DMS153 (cell line): ENCODE results near the gene CABS1.
A peak's percentile ranks its signal among the peaks of the same experiment; 100 is the strongest.

ENCODE experiments used
- DNase-seq: peaks from one replicate; lab custom pipeline; 2025; lab: John Stamatoyannopoulos, UW

CABS1 gene

DNA sequence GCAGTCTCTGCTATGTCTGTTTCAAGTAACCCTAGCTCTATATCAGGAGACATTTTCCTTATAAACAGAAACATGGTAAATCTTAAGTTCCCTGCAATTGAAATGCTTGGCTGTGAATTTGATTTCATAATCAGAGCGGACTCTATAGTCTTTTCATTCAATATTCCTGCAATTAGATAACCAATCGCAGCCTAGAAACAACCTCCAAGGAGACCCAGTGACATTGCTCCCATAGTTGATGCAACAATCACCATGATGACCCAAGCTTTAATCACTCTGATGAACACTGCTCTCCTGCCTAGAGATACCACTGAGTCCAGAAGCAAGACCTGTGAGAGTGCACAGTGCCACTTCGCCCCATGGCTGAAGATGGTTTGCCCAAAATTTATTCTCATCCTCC lies at the start of gene CABS1:
Gene CABS1 (plus strand): TSS at position 301 of the 400 bp plus-strand sequence. CDS start 59 bp downstream, at position 360.
- no peak for DNase-seq

DNA sequence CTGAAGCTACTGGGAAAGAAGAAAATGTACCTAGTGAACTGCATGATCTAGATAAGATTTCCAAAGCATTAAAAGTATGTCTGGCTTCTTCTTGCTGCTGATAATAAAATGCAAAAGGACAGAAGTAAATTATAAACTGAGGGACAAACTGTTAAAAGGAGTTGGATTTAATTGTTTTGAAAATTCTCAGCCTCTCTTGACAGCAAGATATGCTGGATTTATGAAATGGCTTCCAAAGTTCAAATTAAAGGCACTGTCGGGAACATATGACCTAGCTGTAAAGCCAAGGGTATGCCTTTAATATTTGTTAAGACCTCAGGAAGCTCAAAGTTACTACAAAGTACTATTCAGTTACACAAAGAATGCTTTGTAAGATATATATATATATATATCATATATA lies 46.1 kb upstream of the CABS1 start:
- DNase-seq: no peak

DNA sequence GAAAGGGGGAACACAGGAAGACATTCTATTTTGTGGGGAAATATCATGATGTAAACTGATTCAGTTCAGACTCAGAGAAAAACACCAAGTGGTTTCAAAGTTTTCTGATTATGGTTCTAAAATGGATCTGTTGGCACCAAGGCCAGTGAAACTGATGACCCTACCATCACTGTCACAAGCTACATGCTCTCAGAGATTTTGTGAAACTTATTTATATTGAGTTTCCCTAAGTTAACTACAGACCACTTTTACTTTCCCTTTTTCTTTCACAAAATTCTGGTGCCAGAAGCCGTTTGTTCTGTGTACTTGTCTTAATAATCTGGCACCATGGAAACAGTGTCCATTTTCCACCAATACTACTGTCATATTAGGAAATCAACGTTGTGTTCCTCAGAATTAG lies 43.4 kb upstream of the CABS1 start:
- no peak for DNase-seq

DNA sequence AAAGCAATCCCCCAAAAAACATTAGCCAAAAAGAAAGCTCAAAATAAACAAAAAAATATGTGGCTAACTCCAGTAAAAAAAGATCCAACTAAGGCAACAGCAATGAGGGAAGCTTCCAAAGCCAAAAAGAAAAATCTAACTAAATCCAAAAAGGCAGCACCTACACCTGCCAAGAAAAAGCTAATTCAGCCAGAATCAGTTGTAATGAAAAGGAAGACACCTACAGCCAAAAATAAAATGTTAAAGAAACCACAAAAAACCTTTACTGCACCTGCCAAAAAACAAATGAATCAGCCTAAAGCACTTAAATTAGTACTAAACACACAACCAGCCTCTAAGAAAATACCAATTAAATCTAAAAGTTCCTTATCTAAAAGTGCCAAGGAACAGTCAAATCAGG lies 37.2 kb upstream of the CABS1 start:
- no peak for DNase-seq

DNA sequence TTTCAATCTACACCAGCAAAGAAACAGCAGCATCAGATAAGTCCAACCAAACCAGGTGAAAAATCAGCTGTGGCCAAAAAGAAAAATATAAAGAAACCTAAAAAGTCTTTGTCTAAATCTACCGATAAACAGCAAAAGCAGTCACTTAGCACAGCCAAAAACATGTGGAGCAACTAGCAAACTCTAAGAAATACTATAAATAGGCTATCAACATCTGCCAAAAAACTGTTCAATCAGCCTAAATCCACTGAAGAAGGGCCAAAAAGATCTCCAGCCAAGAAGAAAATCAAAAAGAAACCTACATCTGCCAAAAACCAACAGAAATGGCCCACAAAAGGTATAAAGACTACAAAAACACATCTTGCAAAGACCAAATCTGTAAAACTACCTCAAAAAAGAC lies 36.7 kb upstream of the CABS1 start:
- no peak for DNase-seq

DNA sequence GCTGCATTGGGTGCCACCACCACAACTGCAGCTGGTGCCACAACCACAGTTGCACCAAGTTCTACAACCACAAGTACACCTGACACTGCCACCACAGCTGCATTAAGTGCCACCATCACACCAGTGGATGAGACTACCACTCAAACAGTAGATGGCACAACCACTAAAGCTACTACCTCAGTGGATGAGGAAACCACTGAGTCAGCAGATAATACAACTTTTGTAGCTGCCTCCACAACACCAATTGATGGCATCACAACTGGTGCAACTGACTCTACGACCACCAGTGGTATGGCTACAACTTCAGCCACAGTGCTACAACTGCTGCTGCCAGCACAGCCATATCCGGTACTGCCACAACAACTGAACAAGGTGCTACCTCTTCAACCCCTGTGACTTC lies 35.1 kb upstream of the CABS1 start:
- DNase-seq: no peak

DNA sequence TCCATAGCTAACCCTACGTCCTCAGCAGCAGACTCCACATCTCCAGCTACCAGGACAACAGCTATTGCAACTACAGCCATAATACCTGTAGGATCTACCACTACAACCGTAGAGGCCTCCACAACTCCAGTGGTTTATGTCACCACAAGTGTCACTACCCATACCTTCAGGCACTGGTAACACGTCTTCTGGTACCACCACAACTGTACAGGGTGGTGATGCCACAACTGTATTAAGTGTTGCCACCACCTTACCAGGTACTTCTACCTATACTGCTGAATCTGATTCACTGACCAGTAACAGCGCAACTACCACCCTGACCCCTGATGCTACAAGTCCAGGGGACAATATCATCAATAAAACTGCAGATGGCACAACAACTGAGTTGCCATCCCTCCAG lies 34.6 kb upstream of the CABS1 start:
- no peak for DNase-seq

DNA sequence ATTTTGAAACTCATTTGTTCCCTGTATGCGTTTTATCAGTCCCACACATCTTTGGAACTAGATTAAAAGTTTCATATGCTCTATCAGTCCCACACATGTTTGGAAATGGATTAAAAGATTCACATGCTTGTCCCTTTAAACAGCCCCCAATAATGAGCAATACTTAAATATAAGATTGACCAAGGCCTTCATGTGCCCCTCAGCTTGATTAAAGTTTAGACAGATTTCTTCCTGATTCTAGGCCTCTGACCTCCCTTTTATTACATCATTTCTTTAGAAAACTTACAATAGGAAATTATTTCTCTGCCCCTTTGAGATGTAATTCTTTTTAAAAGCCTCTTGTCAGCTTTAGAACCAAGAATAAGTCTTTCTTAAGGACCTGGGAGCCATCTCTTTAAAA lies 31.7 kb upstream of the CABS1 start:
- no peak for DNase-seq

DNA sequence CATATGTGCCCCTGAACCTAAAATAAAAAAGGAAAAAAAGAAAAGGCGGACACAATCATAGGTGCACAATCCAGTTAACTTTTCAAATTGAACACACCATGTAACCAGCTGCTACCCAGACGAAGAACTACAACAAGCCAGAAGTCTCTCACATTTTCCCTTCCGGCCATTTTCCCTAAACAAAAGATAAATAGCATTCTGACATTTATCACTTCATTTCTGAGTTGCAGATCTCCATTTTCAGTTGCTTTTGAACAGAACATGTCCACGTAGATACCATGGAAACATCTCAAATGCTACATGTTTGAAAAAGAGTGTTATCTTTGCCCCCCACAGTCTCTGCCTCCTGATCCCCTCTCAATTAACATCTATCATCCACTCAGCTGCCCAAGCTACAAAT lies 29.2 kb upstream of the CABS1 start:
- no peak for DNase-seq

DNA sequence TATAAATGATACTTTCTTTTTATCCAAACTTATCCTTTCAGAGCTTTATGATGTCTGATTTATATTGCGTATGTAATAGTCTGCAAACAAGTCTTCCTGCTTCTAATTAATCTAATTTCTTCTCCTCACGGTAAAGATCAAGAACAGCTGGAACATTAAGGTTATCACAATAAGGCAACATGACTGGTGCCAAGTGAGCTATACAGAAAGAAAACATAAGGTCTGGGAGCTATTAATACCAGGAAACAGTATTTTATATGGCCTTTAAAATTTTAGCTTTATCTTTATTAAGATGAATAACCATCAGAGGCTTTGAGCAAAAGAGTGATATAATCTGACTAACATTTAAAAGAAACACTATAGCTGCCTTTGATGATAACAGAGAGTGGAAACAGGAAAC lies 28.7 kb upstream of the CABS1 start:
- no peak for DNase-seq

DNA sequence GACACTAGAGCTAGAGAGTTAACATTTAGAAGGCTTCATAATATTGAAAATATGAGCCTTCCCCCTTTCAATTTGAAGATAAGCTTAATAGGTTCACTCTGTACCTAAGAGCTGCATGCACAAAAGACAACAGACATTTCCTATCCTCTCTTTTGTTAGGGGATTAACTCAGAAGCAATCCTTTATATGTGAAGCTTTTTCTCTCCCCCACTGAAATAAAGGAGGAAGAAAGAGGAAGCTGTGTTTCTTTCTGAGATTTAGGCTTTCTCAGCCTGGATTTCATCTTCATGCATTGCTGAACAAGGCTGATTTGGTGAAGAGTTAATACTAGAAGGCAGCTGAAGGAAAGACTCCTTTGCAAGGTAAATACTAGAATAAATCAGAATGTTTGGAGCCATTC lies 21.0 kb upstream of the CABS1 start:
- DNase-seq: no peak

DNA sequence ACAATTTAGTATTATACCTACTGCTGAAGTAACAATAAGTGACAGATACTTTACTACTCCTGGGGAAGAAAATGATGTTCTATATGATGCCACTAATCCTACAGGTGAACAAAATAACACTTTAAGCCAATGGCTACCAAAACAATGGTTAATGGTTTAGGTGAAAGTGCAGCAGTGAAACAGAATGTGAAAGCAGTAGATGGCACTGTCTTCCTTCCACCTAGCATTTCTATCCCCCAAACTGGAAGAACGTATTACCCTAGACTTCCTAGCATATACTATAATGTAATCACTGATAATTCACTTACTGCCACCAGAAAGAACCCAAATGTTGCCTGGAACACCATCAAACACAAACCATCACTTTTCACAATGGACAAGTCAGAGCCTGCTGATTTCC lies 18.9 kb upstream of the CABS1 start:
- no peak for DNase-seq

DNA sequence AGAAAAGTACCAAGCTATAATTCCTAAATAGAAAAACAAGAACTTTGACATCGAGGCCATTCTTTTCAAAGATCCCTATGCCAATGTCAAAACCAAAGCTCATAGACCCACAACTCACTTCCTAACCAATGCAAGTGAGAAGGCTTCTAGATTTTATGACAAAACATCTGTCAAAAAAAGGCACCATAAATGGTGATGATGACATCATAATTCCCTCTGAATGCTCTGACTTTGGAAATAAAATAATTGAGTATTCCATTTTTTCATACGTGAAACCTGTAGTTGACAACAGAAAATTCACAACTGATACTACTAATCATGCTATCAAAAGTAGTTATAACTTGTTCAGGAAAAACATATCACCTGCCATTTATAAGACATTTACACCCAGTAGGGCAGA lies 8.7 kb upstream of the CABS1 start:
- no peak for DNase-seq

DNA sequence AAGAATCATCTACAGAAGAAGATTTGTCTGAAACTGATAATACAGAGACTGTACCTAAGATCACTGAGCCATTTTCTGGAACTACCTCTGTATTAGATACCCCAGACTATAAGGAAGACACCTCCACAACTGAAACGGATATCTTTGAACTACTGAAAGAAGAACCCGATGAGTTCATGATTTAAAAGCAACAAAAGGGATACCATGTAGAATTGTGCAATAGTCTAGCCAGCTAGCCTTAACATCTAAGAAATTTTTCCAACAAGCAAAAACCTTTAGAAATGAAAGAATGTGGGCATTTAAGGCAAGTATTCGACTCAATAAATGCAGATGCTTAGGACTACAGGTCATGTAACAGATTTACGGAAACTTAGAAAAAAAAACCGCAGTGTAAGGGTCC lies 1.3 kb downstream of the CABS1 start:
- no peak for DNase-seq

DNA sequence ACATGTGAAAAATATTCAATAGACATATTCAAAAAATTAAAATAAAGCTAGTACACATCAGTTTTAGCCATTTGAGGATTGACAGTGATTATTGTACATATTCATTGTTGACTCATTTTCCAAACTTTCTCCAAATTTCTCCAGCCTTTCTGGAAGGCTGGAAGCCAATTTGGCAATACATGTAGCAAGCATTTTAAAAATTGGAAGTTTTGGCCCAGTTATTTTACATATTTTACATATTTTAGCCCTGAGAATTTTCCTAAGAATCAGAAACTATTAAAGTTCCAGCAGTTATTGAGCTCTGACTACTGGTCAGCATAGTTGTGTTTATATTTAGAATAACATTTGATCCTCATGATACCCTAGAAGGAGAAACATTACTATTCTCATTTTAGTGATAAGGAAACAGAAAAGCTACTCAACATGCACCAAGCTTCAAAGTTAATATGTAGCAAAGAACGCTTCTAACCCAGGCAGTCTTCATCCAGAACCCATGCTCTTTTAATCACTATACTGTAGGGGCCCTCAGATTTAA lies 3.2 kb downstream of the CABS1 start:
- DNase-seq: no peak

DNA sequence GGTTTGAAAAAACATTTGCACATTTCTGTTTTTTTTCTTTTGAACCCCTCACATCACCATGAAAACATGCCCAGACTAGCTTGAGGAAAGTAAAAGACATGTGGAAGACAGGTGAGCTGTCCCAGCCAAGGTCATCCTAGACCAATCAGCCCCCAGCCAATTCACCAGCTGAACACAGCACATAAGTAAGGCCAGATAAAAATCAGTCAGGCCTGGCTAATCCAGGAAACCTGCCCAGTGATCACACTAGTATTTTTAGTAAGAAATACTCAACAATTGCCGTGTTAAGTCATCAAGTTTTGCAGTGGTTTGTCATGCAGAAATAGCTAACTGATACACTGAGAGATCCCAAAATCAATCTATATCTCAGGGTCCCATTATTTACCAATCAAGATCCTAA lies 21.4 kb downstream of the CABS1 start:
- no peak for DNase-seq

DNA sequence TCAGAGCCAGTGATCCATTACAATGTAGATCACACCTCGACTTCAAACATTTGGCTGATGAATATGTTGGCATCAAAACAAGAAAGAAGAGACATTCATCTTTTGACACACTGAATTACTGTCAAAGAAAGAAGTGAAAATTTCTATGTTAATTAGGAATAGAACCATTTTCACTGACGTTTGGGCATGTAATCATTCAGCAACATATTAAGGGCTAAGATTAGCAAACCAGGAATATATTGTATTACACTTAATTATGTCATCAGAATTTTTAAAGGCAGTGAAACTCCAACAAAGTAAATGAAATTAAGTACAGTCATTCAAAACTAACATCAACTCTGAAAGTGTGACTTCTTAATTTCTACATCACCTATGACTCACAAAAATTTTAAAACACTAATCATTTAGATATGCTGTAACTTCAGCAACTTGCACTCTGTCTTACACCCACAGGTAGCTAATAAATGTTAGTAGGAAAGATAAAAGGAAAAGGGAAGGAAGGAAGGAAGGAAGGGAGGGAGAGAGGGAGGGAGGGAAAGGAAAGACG lies 24.4 kb downstream of the CABS1 start:
- DNase-seq: no peak

DNA sequence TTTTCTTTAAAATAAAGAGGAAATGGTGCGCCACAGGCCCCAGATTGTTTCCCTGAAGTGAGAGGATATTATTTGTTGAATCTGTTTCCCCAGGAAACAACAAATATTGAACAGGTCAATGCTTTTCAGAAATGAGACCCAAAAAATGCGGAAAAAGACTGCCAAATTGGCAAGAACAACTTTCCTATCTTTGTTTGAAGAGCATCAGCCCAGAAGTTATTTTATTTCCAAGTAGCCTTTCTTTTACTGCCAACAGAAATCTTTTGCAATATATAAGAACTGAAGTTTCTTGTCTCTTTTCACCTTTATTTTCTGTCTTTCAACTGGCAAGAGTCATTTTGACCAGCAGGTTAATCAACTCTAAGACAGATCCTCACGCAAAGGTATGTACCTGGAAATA lies 25.7 kb downstream of the CABS1 start, which contains the start of gene SMR3A:
Gene SMR3A (plus strand): TSS at position 301 of the 400 bp plus-strand sequence. CDS start 1,356 bp downstream, outside the sequence.
- no peak for DNase-seq

DNA sequence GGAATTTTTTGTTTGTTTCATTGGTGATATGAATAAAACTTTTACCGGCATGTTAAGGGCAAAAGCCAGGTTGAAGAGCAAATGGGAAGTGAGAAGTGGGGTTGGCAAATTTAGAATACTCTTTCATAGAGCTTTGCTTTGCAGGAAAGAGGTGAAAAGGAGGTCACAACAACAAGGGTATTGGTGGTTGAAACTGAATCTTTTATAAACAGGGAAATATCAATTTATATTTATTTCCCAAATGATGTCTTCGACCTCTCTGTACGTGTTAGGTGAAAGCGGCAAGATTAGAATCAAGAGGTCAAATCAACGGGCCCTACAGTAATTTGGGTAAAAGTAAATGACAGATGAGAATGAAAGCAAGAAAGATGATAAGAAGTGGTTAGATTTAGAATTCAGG lies 29.2 kb downstream of the CABS1 start:
- no peak for DNase-seq

DNA sequence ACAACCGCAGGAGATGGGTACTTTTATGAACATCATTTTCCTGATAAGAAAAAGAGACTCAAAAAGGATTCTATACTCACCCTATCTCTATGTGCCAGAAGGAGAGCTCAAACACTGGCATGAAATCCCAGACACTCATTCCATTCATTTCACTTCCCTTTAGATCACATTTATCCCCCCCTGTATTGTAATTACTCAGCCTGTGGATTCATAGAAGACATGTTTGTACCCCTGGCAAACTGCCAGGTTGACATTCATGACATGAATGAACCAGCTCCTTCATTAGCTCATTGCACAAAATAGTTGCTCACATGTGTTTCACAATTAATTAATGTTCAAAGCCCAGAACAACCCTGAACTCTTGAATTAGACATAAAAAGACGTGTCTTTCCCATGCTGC lies 30.7 kb downstream of the CABS1 start:
- DNase-seq: peak; percentile 56

DNA sequence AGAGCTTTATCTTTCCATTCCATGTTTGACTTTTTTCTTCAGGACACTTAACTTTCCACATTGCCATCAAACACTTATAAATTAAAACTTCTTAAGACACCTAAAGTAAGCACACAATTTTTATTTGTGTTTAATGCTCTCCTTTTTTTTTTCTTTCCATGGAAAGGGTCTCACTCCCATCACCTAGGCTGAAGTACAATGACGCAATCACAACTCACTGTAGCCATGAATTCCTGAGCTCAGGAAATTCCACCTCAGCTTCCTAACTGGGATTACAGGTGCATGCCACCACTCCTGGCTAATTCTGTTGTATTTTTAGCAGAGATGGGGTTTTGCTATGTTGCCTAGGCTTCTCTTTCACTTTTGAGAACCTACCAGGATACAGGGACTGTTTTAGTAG lies 33.0 kb downstream of the CABS1 start:
- no peak for DNase-seq

DNA sequence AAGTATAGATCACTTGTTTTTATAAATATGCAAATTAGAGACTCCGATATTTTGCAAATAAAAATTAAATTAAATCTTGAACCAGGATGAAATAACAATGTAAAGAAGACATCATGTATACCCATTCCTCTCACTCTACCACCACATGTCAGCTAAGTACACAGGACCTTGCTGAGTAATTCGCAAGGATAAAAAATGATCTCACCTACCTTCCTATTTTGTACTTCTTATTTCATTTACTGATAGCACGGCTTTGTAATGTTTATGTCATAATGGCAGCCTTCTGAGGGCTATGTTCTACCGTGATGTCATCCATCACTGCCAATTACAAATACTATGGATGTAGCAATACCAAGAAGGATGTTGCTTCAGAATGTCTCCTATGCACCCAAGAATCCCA lies 37.2 kb downstream of the CABS1 start:
- no peak for DNase-seq

DNA sequence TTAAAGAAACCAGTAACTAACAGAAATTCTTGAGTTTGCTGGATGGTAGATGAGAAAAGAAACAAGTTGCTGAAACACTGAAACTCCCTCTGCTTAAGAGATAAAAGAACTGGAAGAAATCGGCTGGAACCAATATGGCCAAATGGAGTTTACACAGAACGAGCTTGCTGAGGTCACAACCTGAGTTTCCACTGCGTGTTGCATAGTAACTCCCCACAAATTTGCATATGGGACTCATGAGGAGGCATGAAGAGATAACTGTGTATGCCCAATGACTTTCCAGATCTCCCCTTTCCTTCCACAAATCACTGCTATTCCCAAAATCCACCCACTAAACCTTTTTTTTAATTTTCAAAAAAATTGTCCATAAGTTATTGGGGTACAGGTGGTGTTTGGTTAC lies 38.0 kb downstream of the CABS1 start:
- DNase-seq: no peak

DNA sequence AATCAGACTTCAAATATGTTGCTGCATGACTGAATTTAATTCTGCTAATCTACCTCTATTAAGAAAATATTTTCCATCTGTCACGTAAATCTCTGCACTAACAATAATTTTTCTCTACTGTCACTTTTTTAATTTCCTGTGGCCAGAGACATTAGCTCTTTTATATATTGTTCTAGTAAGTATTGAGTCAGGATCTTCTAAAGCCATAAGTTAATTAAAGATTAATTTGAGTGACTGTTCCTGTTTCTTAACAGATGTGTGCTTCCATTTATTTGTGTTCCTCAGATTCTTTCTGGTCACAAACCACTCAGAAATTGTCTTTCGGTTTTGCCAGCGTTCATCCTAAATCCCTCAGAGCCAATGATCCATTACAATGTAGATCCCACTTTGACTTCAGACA lies 45.8 kb downstream of the CABS1 start:
- DNase-seq: no peak
